ENCODE data around the gene DUXB. TPM values are rescaled to one million over a fixed set of nuclear protein-coding genes. Genes with fewer than 3 reads are reported as not detected.

The DUXB gene, protein sequence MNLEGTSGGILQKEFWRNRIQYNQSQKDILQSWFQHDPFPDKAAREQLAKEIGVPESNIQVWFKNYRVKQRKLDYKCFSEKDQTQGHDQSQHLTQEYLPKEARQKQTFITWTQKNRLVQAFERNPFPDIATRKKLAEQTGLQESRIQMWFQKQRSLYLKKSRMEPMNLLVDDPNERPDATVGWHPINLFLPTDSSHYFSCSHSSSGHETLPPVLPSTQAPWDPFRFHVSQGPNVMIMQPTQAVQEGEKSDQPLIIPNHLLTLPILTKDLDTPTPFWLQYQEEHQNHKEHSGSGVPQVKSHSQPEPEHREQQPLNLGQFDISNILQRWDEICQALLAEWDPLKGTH
- not detected for polyA plus RNA-seq (ENCODE audit: insufficient read length in 4 of 4)

DNA sequence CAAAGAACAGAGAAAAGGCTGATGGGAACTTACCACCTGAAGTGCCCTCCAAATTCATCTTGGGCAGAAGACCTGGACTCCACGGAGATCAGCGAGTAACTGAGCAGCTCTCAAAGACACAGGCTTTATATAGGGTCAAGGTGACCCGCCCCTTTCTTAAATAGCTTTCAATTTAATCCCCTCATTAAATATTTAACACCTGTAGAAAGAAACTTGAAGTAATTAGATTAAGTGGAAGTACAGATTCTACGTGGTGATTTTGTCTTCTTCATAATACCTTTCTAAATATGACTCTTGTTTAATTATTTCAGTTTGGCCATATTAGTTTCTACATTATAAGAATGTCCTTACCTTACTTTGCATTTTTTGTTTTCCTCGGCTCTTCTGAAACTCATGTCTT is at the start of gene DUXB:
TSS of gene DUXB (minus strand) at position 101 of the 400 bp plus-strand sequence. CDS start at position 58, 43 bp downstream.
- no peak for DNase-seq (ENCODE audit: low read depth in 4 of 4, low spot score in 3 of 4)

DNA sequence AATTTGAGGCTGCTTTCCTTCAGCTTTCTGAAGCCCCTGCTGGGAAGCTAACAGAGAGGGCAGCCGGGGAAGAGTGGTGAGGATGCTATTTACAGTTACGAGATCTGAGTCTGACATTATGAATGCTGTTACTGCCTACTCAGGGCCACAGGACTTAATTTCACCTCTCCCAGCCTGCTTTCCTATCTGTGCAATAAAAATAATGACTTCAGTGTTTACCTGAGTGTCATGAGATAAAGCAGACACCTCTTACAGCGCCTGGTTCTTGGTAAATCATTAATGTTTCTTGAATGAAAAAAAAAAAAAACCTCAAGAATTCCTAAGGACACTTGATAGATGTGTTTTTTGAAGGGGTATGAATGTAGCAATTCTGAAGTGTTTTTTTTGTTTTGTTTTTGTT is 49.3 kb upstream of the DUXB start:
- no peak for DNase-seq (ENCODE audit: low read depth in 4 of 4, low spot score in 3 of 4)

DNA sequence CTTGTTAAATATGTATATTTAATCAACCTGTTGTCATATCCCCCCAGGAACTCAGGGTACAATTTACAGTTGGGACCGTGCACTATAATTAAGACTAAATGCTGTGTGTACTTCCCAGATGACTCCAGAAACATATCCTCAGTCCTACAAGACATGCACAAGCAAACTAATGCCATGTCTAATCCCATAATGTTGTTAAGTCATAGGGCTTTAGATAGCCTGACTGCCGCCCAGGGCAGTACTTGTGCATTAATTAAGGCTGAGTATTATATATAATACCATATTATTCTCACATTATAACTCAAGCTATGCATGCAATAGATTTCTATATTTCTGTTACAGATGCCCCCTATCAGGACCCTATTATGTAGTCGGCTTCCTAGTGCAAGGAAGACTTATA is 45.1 kb upstream of the DUXB start:
- DNase-seq (ENCODE audit: low read depth in 4 of 4, low spot score in 3 of 4), result no peak

DNA sequence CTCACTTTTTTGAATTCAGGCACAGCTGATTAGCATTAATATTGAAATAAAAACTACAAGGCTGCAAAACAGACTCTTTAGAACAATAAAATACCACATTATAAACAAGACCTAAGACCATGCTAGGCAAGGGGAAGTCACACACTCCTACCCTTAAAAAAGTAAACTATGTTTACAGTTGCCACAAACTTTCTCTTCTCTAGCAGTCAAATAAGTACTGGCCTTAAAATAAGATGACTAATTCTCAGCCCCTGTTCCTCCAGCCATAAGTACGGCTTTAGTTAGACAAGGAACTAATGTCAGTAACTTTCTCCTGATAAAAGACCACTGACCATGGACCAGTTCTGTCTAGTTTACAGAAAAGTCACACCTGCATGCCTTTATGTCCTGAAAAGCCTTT is 44.6 kb upstream of the DUXB start:
- no peak for DNase-seq (ENCODE audit: low read depth in 4 of 4, low spot score in 3 of 4)

DNA sequence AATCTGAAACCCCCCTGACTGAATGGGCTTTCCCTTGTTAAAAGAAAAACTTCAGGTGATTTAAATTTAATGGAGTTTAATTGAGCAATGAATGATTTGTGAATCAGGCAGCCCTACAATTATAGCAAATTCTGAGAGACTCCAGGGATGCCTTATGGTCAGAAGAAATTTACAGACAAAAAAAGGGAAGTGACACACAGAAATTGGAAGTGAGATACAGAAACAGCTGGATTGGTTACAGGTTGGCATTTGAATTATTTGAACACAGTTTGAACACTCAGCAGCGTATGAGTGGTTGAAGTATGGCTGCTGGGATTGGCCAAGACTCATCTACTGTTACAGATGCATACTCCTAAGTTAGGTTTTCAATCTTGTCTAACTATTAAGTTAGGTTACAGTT is 44.0 kb upstream of the DUXB start:
- DNase-seq (ENCODE audit: low read depth in 4 of 4, low spot score in 3 of 4), result no peak

DNA sequence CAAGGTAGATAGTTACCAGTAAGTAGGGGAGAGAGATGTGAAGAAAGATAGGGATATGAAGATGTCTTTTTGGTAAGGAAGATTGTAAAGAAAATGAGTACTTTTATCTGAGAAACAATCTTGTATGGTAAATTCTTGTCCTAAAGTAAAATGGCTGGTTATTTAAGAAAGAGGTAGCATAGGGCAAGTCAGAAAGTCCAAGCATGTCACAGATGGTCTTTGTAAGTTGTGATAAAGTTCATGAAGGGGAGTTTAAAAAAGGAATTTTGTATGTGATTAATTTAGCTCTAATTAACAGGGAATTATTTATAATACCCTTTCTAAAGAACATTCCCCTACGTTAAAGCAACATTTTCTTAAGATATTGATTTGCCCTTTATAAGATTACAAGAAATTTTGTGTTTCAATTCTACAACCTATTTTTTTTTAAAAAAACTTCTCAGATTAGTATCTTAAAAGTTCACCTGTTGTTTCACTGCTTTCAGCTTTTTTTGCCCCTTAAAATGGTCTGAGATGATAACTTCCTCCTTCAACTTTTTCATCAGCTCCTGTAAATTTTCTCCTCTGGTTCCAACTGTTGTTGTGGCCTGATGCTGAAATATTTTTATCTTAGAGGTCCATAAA is 41.3 kb upstream of the DUXB start:
- no peak for DNase-seq (ENCODE audit: low read depth in 4 of 4, low spot score in 3 of 4)

DNA sequence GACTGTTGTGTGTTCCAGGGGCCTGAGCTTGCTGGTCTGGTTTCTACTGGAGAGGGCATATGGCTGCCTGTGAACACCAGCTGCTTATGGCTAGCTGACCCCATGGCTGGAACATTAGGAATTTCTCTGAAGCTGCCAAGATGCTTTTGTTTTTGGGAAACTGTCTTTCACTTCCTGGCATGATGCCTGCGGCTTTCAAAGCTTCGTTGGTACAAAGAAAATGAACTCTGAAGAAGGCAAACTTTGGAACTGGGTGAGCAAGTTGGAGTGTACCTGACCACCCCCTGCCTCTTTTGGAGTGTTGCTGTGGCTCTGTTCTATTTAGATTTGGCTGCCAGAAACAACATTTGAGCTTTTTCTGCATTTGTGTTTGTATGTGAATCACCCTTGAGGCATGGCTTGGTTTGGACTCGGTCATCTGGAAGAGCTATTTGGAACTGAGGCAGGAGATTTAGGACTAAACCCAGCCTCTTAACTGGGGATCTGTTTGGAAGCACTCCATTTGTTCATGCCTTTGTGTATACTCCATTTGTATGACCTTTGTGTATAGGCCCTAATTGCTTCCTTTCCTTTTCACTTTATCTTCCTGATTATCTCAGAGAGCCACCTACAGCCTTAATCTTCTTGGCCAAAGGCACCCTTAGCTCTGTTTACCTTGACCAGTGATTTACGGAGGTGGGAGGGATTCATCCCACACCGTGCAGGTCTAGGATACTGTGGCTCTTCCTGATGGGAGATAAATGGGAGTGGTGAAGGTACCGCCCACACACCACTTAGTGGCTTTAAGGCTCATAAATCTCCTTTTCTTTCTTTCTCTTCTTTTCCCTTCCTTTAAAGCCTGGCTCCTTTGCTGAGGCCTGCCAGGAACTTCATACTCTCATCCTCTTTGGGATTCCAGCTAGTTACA is 32.3 kb upstream of the DUXB start:
- peak in 2 of 4 donors; percentile 16 to 56 for DNase-seq (ENCODE audit: low read depth in 4 of 4, low spot score in 3 of 4)

DNA sequence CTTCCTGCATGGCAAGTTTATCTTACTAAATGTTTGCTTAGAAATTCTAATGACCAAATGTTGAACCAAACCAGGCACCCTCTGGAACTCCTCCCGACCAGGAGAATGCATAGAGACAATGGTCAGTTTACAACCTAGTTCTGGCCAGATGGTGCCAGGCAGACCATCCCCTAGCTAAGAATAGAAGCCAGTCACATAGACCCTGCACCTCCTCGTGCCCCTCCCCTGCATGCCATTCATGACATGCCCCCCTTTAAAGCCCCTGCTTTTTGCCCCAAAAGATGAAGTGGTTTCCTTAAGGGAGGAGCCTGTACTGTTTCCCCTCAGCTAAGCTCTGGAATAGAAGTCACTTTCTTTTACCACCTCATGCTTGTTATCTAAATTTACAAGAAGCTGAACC is 31.6 kb upstream of the DUXB start:
- no peak for DNase-seq (ENCODE audit: low read depth in 4 of 4, low spot score in 3 of 4)

DNA sequence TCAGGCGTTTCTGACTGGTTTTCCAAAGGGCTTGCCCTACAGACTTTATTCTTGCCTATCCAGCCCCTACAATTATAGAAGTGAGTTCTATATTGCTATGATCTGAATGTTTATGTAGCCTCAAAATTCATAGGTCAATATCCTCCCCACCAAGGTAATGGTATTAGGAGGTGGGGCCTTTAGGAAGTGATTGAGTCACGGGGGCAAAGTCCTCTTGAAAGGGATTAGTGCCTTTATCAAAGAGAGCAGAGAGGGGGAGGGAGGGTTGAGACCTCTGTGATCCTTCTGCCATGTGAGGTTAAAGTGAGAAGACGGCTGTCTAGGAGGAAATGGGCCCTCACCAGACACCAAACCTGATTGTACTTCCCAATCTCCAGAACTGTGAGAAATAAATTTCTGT is 26.0 kb upstream of the DUXB start:
- no peak for DNase-seq (ENCODE audit: low read depth in 4 of 4, low spot score in 3 of 4)

DNA sequence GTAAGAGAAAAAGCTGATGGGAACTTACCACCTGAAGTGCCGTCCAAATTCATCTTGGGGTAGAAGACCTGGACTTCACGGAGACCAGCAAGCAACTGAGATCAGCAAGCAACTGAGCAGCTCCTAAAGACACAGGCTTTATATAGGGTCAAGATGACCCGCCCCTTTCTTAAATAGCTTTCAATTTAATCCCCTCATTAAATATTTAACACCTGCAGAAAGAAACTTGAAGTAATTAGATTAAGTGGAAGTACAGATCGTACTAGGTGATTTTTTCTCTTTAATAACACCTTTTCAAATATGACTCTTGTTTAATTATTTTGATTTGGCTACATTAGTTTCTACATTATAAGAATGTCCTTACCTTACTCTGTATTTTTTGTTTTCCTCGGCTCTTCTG is 25.1 kb upstream of the DUXB start, which contains the start of gene CPHXL:
TSS of gene CPHXL (minus strand) at position 101 of the 400 bp plus-strand sequence. CDS start at position 53, 48 bp downstream.
- no peak for DNase-seq (ENCODE audit: low read depth in 4 of 4, low spot score in 3 of 4)

DNA sequence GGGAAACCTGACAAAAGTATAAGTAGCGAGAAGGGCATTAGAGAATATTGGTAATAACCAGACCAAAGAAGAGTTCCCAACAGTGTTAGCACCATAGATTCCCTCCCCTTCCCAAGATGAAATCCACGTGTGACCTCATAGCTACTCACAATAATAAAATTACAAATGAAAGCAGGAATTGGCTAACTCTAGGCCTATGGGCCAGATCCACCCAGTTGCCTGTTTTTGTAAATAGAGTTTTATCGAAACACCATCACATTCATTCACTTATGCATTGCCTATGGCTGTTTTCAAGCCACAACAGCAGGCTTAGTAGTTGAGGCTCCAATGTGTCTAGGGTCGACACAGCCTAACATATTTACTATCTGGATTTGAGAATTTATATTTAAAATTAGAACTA is 17.2 kb upstream of the DUXB start:
- no peak for DNase-seq (ENCODE audit: low read depth in 4 of 4, low spot score in 3 of 4)

DNA sequence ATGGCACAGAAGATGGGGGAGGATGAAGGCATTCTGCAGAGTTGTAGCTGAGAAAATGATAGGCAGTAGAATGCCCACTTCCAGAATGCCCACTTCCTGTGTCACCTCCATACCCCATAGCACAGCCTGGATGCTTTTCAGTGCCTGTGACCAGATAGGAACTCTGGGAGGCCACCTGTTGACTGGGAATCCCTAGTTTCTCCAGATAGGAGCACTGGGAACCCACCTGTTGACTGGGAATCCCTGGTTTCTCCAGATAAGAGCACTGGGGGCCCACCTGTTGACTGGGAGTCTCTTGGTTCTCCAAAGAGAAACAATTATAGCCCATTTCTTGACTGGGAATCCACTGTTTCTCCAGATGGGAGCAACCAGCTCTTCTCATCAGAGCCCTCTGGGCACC is 13.4 kb upstream of the DUXB start:
- DNase-seq (ENCODE audit: low read depth in 4 of 4, low spot score in 3 of 4), result no peak

DNA sequence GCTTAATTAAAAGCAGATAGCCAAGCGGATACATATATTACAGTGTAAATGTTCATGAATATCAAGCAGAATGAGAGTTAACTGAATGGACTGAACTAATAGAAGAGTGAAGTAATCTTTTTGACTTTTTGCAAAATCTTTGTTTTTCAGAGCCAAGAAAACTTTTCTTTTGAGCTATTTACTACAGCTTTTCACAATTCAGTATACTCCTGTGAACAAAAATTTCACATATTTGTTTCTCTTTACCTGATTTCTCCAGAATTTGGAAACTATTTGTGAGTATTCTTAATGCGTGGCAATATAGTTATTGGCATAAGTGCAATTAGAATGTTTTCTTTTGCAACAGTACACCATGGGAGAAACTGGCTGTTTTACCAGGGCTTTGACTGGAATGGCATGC is 9.1 kb upstream of the DUXB start:
- DNase-seq (ENCODE audit: low read depth in 4 of 4, low spot score in 3 of 4), result no peak

DNA sequence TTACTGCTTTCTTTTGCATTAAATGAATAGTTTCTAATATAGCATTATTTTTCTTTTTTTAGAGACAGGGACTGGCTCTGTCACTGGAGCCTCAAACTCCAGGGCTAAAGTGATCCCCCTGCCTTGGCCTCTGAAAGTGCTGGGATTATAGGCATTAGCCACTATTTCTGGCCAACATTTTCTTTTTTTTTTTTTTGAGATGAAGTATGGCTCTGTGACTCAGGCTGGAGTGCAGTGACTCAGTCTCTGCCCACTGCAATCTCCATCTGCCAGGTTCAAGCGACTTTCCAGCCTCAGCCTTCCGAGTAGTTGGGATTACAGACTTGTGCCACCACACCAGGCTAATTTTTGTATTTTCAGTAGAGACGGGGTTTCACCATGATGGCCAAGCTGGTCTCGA is 2.0 kb upstream of the DUXB start:
- no peak for DNase-seq (ENCODE audit: low read depth in 4 of 4, low spot score in 3 of 4)

DNA sequence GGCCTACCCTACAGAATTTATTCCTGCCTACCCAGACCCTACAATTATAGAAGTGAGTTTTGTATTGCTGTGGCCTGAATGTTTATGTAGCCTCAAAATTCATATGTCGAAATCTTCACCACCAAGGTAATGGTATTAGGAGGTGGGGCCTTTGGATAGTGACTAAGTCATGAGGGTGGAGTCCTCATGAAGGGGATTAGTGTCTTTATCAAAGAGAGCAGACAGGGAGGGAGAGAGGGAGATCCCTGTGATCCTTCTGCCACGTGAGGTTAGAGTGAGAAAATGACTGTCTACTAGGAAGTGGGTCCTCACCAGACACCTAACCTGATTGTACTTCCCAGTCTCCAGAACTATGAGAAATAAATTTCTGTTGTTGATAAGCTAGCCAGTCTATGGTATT is 981 bp upstream of the DUXB start:
- DNase-seq (ENCODE audit: low read depth in 4 of 4, low spot score in 3 of 4), result no peak

DNA sequence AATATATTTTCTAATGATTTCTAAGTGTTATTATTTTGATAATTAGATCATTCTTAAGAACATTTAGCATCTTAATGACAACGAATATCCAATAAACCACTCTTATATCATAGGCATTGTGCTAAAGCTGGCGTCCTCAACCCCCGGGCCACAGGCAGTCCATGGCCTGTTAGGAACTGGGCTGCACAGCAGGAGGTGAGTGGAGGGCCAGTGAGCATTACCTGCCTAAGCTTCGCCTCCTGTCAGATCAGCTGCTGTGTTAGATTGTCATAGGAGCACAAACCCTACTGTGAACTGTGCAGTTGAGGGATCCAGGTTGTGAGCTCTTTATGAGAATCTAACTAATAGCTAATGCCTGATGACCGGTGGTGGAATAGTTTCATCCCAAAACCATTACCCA is 3.7 kb downstream of the DUXB start:
- DNase-seq (ENCODE audit: low read depth in 4 of 4, low spot score in 3 of 4), result no peak

DNA sequence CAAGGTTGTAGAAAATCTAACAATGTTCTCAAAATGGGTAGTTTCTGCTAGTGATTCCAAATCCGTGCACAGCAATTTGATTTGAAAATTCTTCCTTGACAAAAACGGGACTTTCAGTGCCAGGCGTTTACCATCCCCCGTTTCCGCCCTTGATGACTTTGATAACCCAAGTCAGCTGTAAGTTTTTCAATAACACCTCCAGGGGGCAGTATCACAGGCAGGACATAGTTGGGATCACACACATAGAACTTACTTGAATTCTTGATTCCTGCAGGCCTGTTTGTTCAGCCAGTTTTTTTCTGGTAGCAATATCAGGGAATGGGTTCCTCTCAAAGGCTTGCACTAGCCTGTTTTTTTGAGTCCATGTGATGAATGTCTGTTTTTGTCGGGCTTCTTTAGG is 5.6 kb downstream of the DUXB start:
- no peak for DNase-seq (ENCODE audit: low read depth in 4 of 4, low spot score in 3 of 4)

DNA sequence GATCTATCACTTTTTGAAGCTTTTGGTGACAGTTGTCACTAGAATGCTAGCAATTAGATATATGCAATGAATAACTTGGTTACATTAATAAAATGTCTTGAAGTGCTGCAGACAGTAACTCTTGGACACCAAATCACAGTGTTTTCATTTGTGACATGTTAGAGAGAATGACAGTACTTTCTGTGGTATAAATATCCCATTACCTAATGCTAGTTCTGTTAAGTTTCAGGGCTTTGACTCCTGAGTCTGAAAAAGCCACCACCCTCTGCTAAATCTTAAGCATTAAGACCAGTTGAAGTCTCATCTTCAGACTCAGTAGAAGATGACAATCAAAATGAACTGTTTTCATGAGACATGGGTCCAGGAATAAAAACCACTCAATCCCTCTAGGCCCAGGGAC is 13.9 kb downstream of the DUXB start:
- DNase-seq (ENCODE audit: low read depth in 4 of 4, low spot score in 3 of 4), result no peak

DNA sequence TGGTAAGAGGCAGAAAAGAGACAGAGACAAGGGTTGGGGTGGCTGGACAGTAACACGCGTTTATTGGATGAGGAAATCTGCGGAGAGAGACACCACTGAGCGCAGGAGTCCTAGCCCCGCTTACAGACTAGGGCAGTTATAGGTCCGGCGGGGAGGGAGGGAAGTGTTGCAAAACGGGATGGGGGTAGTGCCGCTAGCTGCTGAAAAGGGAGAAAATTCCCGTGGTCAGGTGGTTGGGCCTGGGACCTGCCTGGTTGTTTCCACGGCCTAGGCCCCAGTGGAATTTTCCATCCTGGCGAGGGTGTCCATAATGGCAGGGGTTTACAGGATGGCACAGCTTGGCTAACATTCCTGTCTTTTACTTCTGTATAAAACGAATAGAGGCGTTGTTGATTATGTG is 19.0 kb downstream of the DUXB start:
- DNase-seq (ENCODE audit: low read depth in 4 of 4, low spot score in 3 of 4), result no peak

DNA sequence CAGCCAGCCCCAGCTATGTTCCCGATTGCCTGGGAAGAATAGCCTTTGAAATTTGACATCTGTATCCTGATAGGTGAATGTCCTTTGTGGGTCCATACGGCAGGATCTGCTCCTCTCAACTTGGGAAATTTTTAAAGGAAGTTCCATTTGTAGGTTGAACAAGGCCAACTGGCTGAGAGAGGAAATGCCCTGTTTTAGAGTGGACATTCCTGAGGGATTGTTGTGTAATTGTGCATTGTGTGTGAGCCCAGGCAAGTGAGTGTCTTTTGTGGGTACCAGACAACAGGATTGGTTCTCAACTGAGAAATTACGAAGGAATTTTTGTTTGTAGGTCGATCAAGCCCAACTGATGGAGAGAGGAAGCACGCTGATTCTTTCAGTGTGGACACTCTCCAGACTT is 21.9 kb downstream of the DUXB start:
- DNase-seq (ENCODE audit: low read depth in 4 of 4, low spot score in 3 of 4), result no peak

DNA sequence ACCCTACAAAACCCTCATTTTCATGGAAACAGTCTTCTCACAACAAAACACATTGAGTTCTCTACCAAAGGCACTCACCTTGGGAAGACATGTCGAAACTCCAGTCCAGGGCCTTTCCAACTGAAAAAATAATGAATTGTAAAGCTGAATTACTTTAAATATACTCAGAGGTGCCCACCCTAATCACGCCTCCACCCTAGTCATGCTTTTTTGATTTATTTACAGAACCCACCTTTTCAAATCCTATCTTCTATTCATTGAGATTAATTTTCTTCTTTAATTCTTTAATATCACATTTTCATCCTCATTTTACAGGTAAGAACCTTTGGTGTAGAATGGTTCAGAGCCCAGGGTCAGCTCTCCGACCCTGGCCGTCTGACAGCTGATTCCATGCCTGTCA is 24.4 kb downstream of the DUXB start, which contains the start of gene CPHXL2:
TSS of gene CPHXL2 (minus strand) at position 101 of the 400 bp plus-strand sequence. CDS start at position 91, 10 bp downstream.
- no peak for DNase-seq (ENCODE audit: low read depth in 4 of 4, low spot score in 3 of 4)
